K562 (cell line): ENCODE results near the gene ALKBH7. TPM values are rescaled to one million over a fixed set of nuclear protein-coding genes. Genes with fewer than 3 reads are reported as not detected.

Experiments used
- ATAC-seq: fragments of 200-7000 bp; cut with Tn5 transposase; 3 replicates; pipeline ENCODE4 v1.9.1; 2020; ENCODE audit warnings: moderate library complexity
- BruUV-seq: library from RNA; stranded (reverse); fragments of 400-500 nt; replicated peaks from 2 replicates; lab custom pipeline; 2021; lab: Mats Ljungman, UMichigan
- CTCF ChIA-PET: fragments of 300-600 bp; formaldehyde crosslinking; extraction: SDS; loops from one replicate; lab custom pipeline; 2021; ENCODE audit warnings: low intra/inter-chr PET ratio; lab: Yijun Ruan, JAX
- POLR2A ChIA-PET: fragments of 300-600, 350-650 bp; sonication (Branson Sonifier 250); formaldehyde crosslinking; extraction: SDS; loops from one replicate; lab custom pipeline; 2021; ENCODE audit warnings: antibody characterized with exemption, inconsistent platforms; lab: Yijun Ruan, JAX
- DNase-seq, 4 experiments: peaks; one replicate each; pipeline versions ENCODE4 v3.0.0 to v3.0.0-alpha.2; 2011 to 2018; ENCODE audit warnings: low spot score in 3 of 4, mixed read lengths in 3 of 4; ENCODE audit errors: extremely low read depth in 1 of 4
- FAIRE-seq: peaks from 2 replicates; lab custom pipeline; 2011; peaks lifted over from hg19 to GRCh38; lab: Jason Lieb, UNC
- H2AFZ ChIP-seq: 2 replicates; pipeline ENCODE4 v1.6.0; 2011; ENCODE audit warnings: low read depth, low read length, control low read depth, inconsistent platforms
- H3K27ac ChIP-seq: fragments of 200-600 bp; 3 replicates; pipeline ENCODE4 v1.8.0; 2011; ENCODE audit warnings: low read depth, mild to moderate bottlenecking, control low read depth, inconsistent platforms, low read length, moderate library complexity, mixed read lengths; ENCODE audit errors: extremely low read depth
- H3K27me3 ChIP-seq, 2 experiments: fragments of 300-600 bp in 1 of 2; 2 replicates in 1 of 2; 3 replicates in 1 of 2; pipeline versions ENCODE4 v1.6.0 to v1.8.0; 2011; ENCODE audit warnings: inconsistent platforms in 2 of 2, low read length in 2 of 2, mild to moderate bottlenecking in 1 of 2, mixed read lengths in 1 of 2, moderate library complexity in 1 of 2; ENCODE audit not compliant: control insufficient read depth in 2 of 2, insufficient read depth in 2 of 2
- H3K36me3 ChIP-seq: fragments of 300-600 bp; 3 replicates; pipeline ENCODE4 v1.8.0; 2011; ENCODE audit warnings: mild to moderate bottlenecking, low read length, inconsistent platforms; ENCODE audit not compliant: control insufficient read depth, insufficient read depth
- H3K4me1 ChIP-seq, 2 experiments: fragments of 200-600 bp in 1 of 2; replicated peaks in 1 of 2; 2 replicates in 1 of 2; 3 replicates in 1 of 2; pipeline versions ENCODE4 v1.5.1 to v1.8.0; 2011; ENCODE audit warnings: inconsistent platforms in 2 of 2, low read length in 2 of 2, mild to moderate bottlenecking in 1 of 2, mixed read lengths in 1 of 2, moderate library complexity in 1 of 2; ENCODE audit not compliant: control insufficient read depth in 2 of 2, insufficient read depth in 2 of 2
- H3K4me2 ChIP-seq: 2 replicates; pipeline ENCODE4 v1.6.1; 2011; ENCODE audit warnings: low read length, control low read depth, inconsistent platforms, mixed read lengths; ENCODE audit not compliant: insufficient read depth
- H3K4me3 ChIP-seq: fragments of 200-600 bp; sonication (generic), shearing (Covaris generic); 2 replicates; pipeline ENCODE4 v1.5.1; 2016; ENCODE audit warnings: control low read depth, inconsistent platforms
- H3K79me2 ChIP-seq: fragments of 200-600 bp; 3 replicates; pipeline ENCODE4 v1.8.0; 2011; ENCODE audit warnings: low read length, inconsistent platforms; ENCODE audit not compliant: control insufficient read depth, insufficient read depth
- H3K9ac ChIP-seq, 2 experiments: 2 replicates each; pipeline versions ENCODE4 v1.6.0 to v1.6.1; 2011; ENCODE audit warnings: low read depth in 2 of 2, low read length in 2 of 2, control low read depth in 1 of 2, inconsistent platforms in 1 of 2, mild to moderate bottlenecking in 1 of 2, mixed read lengths in 1 of 2; ENCODE audit not compliant: insufficient read depth in 1 of 2
- H3K9me1 ChIP-seq: one replicate; pipeline ENCODE4 v1.6.0; 2011; ENCODE audit warnings: inconsistent platforms, mild to moderate bottlenecking, low read length, moderate library complexity; ENCODE audit not compliant: control insufficient read depth, insufficient read depth
- H3K9me3 ChIP-seq: replicated peaks from 2 replicates; pipeline ENCODE4 v1.5.1; 2011; ENCODE audit warnings: low read depth, low read length, inconsistent platforms; ENCODE audit not compliant: control insufficient read depth, insufficient read depth
- H4K20me1 ChIP-seq: replicated peaks from 2 replicates; pipeline ENCODE4 v1.6.1; 2011; ENCODE audit warnings: low read length, inconsistent platforms, mixed read lengths; ENCODE audit not compliant: control insufficient read depth, insufficient read depth
- ADNP ChIP-seq: fragments of 200-800 bp; sonication (Bioruptor generic); IDR thresholded peaks from 2 replicates; pipeline ENCODE4 v1.6.1; 2016; ENCODE audit warnings: missing genetic modification characterization, missing compliant biosample characterization
- BCOR ChIP-seq: fragments of 450-650 bp; IDR thresholded peaks from 2 replicates; pipeline ENCODE4 v1.6.1; 2016
- CBX3 ChIP-seq, 2 experiments: IDR thresholded peaks; 1 replicate in 1 of 2; 2 replicates in 1 of 2; pipeline ENCODE4 v1.6.1; 2012; ENCODE audit warnings: inconsistent platforms in 2 of 2, low read length in 2 of 2, borderline replicate concordance in 1 of 2, control low read depth in 1 of 2
- RBM25 ChIP-seq: fragments of 200-400 bp; formaldehyde crosslinking; IDR thresholded peaks from 2 replicates; pipeline ENCODE4 v1.6.1; 2018; ENCODE audit warnings: low read length, low read depth, moderate library complexity; ENCODE audit not compliant: severe bottlenecking
- SNIP1 ChIP-seq: fragments of 450-650 bp; IDR thresholded peaks from 2 replicates; pipeline ENCODE4 v1.7.1; 2017; ENCODE audit warnings: low read depth, mild to moderate bottlenecking
- ZKSCAN3 ChIP-seq: fragments of 250-450 bp; sonication (Bioruptor Pico); IDR thresholded peaks from 2 replicates; pipeline ENCODE4 v1.4.0; 2020
- ZNF3 ChIP-seq: fragments of 250-450 bp; sonication (Bioruptor Pico); IDR thresholded peaks from 2 replicates; pipeline ENCODE4 v1.5.0; 2021; ENCODE audit warnings: mild to moderate bottlenecking, moderate library complexity
- WGBS: fragments of 100-300 bp; shearing (Covaris generic); methylation state at CpG from one replicate; pipeline ENCODE4 v1.1.6; 2016; ENCODE audit warnings: low coverage, mixed read lengths; ENCODE audit not compliant: insufficient coverage; ENCODE audit errors: missing lambda C conversion rate; 5-methylcytosine and 5-hydroxymethylcytosine counted together
- in situ Hi-C: fragments of 300-500 bp; cut with MboI; formaldehyde crosslinking; loops from 4 replicates; pipeline ENCODE4 v1.15.0; 2018; ENCODE audit warnings: inconsistent platforms, mixed read lengths
- intact Hi-C: fragments of 100-400 bp; cut with micrococcal nuclease; formaldehyde crosslinking; loops from 2 replicates; pipeline ENCODE4 v1.14.2; 2022
- polyA plus RNA-seq, 8 experiments: library from polyadenylated mRNA; depleted of rRNA in 4 of 8; stranded (reverse) in 5 of 8; unstranded in 3 of 8; fragments of >200 nt; fragmentation: Nextera tagmentation in 2 of 8; fragmentation: Illumina TruSeq in 1 of 8; extraction: Ambion mirVana in 2 of 8; extraction: Trizol in 1 of 8; gene quantifications; 2 replicates each; pipeline versions ENCODE4 v1.2.1 to v1.2.3, GENCODE V29; 2011 to 2014; ENCODE audit warnings: inconsistent platforms in 1 of 8, missing spikeins in 1 of 8
- total RNA-seq, 7 experiments: library from RNA; depleted of rRNA in 6 of 7; stranded (reverse); fragments of >200 nt in 6 of 7; fragmentation: Illumina TruSeq in 2 of 7; extraction: Trizol in 2 of 7; gene quantifications; 2 replicates each; pipeline versions ENCODE4 v1.2.1 to v1.2.3, GENCODE V29; 2011 to 2021; ENCODE audit warnings: low replicate concordance in 1 of 7
- TF ChIP-seq, protein P1 (sequence below): fragments of 250-450 bp; sonication (Bioruptor Pico); IDR thresholded peaks from 2 replicates; pipeline ENCODE4 v1.5.0; 2021
- TF ChIP-seq, protein P2 (sequence below): fragments of 450-650 bp; IDR thresholded peaks from 2 replicates; pipeline ENCODE4 v1.6.1; 2018; ENCODE audit warnings: mild to moderate bottlenecking, low read depth; ENCODE audit not compliant: partially characterized antibody
- TF ChIP-seq, protein P3 (sequence below): fragments of 250-450 bp; sonication (Bioruptor Pico); IDR thresholded peaks from 2 replicates; pipeline ENCODE4 v1.6.1; 2021; ENCODE audit warnings: mild to moderate bottlenecking
- TF ChIP-seq, protein P4 (sequence below): fragments of 250-450 bp; sonication (Bioruptor Pico); IDR thresholded peaks from 2 replicates; pipeline ENCODE4 v1.5.0; 2020; ENCODE audit warnings: mild to moderate bottlenecking, borderline replicate concordance

Gene ALKBH7
- total and polyA plus RNA-seq, 9 of the 15 experiments (the other 6 are each of a cell fraction or from before 2014, with no cell fraction given): 0.69 to 94.8 (median 17.6) TPM

DNA sequence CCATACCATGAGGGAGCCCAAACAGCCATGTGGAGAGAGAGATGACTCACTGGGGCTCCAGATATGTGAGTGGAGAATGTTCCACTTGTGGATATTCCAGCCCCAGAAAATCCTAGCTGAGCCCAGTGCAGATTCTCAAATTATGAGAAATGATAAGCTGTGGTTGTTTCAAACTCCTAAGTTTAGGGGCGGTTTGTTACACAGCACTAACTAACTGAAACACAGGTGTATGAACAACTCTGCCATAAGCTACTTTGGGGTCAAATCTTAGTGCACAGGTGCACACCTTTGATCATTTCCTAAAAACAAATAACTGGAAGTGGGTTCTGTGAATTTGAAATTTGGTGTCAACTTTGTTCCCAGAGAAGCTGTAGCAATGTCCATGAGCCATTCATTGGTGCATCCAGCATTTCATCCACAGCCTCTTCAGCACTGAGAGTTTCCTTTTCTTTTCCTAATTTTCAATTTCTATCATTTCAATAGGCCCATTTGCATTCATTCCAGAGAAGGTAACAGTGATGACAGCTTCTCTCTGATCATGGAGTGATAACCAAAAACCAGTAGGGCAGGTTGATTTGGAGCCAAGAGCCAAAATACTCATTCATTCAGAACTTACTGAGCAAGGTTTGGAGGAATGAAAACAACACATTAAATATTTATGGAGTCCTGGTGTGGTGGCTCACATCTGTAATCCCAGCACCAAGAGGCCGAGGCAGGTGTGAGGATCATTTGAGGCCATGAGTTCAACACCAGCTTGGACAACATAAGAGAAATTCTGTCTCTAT, 20.0 kb upstream of the ALKBH7 start:
- ATAC-seq: no peak
- Histone ChIP-seq H3K4me3 (no peak overlapping the region), H3K36me3 (no peaks in the 10 kb centered on the region), H3K79me2 (no peaks in the 10 kb centered on the region), H3K9ac (no peak overlapping the region), H2AFZ (no peak overlapping the region), H3K9me1 (no peaks in the 10 kb centered on the region), H3K4me1 (peaks cover 0 to 4% of the 10 kb centered on the region in 2 experiments; a peak in 2 of 5 replicates), H4K20me1 (no peaks in the 10 kb centered on the region), H3K4me2 (no peak overlapping the region), H3K9me3 (peaks cover 4% of the 10 kb centered on the region; the same call in 1 of the 2 replicates), H3K27me3 (peaks cover 7 to 12% of the 10 kb centered on the region in 2 experiments), H3K27ac (no peak overlapping the region)
- WGBS: 4% methylated on average over 2 of the region's 2 CpGs
- no peak for DNase-seq
- BruUV-seq: no TSS peak
- in situ Hi-C loops (no loop called here), intact Hi-C loops (no loop called here)
- FAIRE-seq: peak; percentile 26
- 0 out of 2 replicates have a peak, but pooled peaks have one; percentile 20 for TF ChIP-seq ADNP
- TF ChIP-seq, protein P1, sequence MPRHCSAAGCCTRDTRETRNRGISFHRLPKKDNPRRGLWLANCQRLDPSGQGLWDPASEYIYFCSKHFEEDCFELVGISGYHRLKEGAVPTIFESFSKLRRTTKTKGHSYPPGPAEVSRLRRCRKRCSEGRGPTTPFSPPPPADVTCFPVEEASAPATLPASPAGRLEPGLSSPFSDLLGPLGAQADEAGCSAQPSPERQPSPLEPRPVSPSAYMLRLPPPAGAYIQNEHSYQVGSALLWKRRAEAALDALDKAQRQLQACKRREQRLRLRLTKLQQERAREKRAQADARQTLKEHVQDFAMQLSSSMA (CRISPR knock-in tag): no peak
- TF ChIP-seq, protein P2, sequence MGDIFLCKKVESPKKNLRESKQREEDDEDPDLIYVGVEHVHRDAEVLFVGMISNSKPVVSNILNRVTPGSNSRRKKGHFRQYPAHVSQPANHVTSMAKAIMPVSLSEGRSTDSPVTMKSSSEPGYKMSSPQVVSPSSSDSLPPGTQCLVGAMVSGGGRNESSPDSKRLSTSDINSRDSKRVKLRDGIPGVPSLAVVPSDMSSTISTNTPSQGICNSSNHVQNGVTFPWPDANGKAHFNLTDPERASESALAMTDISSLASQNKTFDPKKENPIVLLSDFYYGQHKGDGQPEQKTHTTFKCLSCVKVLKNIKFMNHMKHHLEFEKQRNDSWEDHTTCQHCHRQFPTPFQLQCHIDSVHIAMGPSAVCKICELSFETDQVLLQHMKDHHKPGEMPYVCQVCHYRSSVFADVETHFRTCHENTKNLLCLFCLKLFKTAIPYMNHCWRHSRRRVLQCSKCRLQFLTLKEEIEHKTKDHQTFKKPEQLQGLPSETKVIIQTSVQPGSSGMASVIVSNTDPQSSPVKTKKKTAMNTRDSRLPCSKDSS: no peak
- no peak for TF ChIP-seq ZNF3 (CRISPR knock-in tag)
- 0 out of 3 replicates have a peak, but pooled peaks of 1 of the 2 experiments have one; percentile 26 for TF ChIP-seq CBX3 (IDR thresholded peaks at IDR 0.05; ENCODE audit: borderline replicate concordance in 1 of 2, low read length in 2 of 2)
- no peak for TF ChIP-seq SNIP1
- TF ChIP-seq BCOR: peak; percentile 66; the same call in 1 of the 2 replicates
- TF ChIP-seq, protein P3, sequence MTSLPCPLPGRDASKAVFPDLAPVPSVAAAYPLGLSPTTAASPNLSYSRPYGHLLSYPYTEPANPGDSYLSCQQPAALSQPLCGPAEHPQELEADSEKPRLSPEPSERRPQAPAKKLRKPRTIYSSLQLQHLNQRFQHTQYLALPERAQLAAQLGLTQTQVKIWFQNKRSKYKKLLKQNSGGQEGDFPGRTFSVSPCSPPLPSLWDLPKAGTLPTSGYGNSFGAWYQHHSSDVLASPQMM (CRISPR knock-in tag): no peak
- TF ChIP-seq, protein P4, sequence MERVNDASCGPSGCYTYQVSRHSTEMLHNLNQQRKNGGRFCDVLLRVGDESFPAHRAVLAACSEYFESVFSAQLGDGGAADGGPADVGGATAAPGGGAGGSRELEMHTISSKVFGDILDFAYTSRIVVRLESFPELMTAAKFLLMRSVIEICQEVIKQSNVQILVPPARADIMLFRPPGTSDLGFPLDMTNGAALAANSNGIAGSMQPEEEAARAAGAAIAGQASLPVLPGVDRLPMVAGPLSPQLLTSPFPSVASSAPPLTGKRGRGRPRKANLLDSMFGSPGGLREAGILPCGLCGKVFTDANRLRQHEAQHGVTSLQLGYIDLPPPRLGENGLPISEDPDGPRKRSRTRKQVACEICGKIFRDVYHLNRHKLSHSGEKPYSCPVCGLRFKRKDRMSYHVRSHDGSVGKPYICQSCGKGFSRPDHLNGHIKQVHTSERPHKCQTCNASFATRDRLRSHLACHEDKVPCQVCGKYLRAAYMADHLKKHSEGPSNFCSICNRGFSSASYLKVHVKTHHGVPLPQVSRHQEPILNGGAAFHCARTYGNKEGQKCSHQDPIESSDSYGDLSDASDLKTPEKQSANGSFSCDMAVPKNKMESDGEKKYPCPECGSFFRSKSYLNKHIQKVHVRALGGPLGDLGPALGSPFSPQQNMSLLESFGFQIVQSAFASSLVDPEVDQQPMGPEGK (CRISPR knock-in tag): no peak
- no peak for TF ChIP-seq ZKSCAN3
- peak; percentile 47 for TF ChIP-seq RBM25
- CTCF ChIA-PET: no interaction called here
- POLR2A ChIA-PET: interaction anchor here (0.8 to 1.8 kb wide), 3 partner anchors 12 to 35 kb away, joined by 3 read pairs; no protein-coding TSS in a partner anchor
